ENCODE data around the gene CERKL. TPM values are rescaled to one million over a fixed set of nuclear protein-coding genes. Genes with fewer than 3 reads are reported as not detected.

The CERKL gene
- total RNA-seq, 2 experiments from 2014 or later, result not detected

GRCh38 chr2:181570833-181571661, 85.9 kb downstream of the CERKL start:
- Histone ChIP-seq H3K4me3 (ENCODE audit: low read depth, low read length, poor library complexity, severe bottlenecking) (no peak overlapping the region), H4K20me1 (ENCODE audit: insufficient read depth, low read length) (no peaks in the 10 kb centered on the region), H3K9me2 (ENCODE audit: insufficient read depth, low read length) (no peaks in the 10 kb centered on the region), H3K4me2 (ENCODE audit: low read length) (no peak overlapping the region), H3K9me3 (ENCODE audit: low read length) (no peaks in the 10 kb centered on the region), H3K79me2 (ENCODE audit: insufficient read depth, low read depth, low read length) (no peaks in the 10 kb centered on the region), H2AFZ (ENCODE audit: low read length) (no peak overlapping the region), H3K36me3 (ENCODE audit: insufficient read depth, low read length) (no peaks in the 10 kb centered on the region), H3K4me1 (ENCODE audit: insufficient read depth, low read length, poor library complexity, severe bottlenecking) (no peaks in the 10 kb centered on the region), H3K27ac (ENCODE audit: low read depth, low read length, poor library complexity, severe bottlenecking) (no peak overlapping the region)
- CTCF ChIA-PET (ENCODE audit: unreplicated experiment), result no interaction called here
- DNase-seq (ENCODE audit: low spot score), result no peak
- BruUV-seq (replicated peaks), result no TSS peak
- TF ChIP-seq, protein P1, sequence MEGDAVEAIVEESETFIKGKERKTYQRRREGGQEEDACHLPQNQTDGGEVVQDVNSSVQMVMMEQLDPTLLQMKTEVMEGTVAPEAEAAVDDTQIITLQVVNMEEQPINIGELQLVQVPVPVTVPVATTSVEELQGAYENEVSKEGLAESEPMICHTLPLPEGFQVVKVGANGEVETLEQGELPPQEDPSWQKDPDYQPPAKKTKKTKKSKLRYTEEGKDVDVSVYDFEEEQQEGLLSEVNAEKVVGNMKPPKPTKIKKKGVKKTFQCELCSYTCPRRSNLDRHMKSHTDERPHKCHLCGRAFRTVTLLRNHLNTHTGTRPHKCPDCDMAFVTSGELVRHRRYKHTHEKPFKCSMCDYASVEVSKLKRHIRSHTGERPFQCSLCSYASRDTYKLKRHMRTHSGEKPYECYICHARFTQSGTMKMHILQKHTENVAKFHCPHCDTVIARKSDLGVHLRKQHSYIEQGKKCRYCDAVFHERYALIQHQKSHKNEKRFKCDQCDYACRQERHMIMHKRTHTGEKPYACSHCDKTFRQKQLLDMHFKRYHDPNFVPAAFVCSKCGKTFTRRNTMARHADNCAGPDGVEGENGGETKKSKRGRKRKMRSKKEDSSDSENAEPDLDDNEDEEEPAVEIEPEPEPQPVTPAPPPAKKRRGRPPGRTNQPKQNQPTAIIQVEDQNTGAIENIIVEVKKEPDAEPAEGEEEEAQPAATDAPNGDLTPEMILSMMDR (conservative IDR thresholded peaks at IDR 0.05; ENCODE audit: low read length), result peak; percentile 63
- no peak for TF ChIP-seq EZH2phosphoT487 (IDR thresholded peaks at IDR 0.05; ENCODE audit: borderline replicate concordance, low read depth, low read length)
- intact Hi-C loops (cut with micrococcal nuclease; ENCODE audit: unreplicated experiment), result loop anchor here (5.0 kb wide), 1 partner anchor 269 kb away; no protein-coding TSS in a partner anchor
- POLR2A ChIA-PET, result interaction anchor here (1.1 kb wide), 1 partner anchor 145 kb away, joined by 4 read pairs; no protein-coding TSS in a partner anchor

- POLR2A ChIA-PET, result no interaction called here
- Histone ChIP-seq H3K9me3 (ENCODE audit: low read length) (no peaks in the 10 kb centered on the region), H3K4me1 (ENCODE audit: insufficient read depth, low read length, poor library complexity, severe bottlenecking) (no peaks in the 10 kb centered on the region), H3K27ac (ENCODE audit: low read depth, low read length, poor library complexity, severe bottlenecking) (no peak overlapping the region), H3K9me2 (ENCODE audit: insufficient read depth, low read length) (no peaks in the 10 kb centered on the region), H4K20me1 (ENCODE audit: insufficient read depth, low read length) (no peaks in the 10 kb centered on the region), H3K79me2 (ENCODE audit: insufficient read depth, low read depth, low read length) (no peaks in the 10 kb centered on the region), H2AFZ (ENCODE audit: low read length) (no peak overlapping the region), H3K4me2 (ENCODE audit: low read length) (no peak overlapping the region), H3K4me3 (ENCODE audit: low read depth, low read length, poor library complexity, severe bottlenecking) (no peak overlapping the region), H3K36me3 (ENCODE audit: insufficient read depth, low read length) (no peaks in the 10 kb centered on the region)
- DNase-seq (ENCODE audit: low spot score), result no peak
- CTCF ChIA-PET (ENCODE audit: unreplicated experiment), result no interaction called here
- no TSS peak for BruUV-seq (replicated peaks)
- TF ChIP-seq EZH2phosphoT487 (IDR thresholded peaks at IDR 0.05; ENCODE audit: borderline replicate concordance, low read depth, low read length), result no peak
- TF ChIP-seq, protein P1 (conservative IDR thresholded peaks at IDR 0.05; ENCODE audit: low read length), result no peak
- intact Hi-C loops (cut with micrococcal nuclease; ENCODE audit: unreplicated experiment), result loop anchor here (5.0 kb wide), 1 partner anchor 268 kb away; no protein-coding TSS in a partner anchor
Measured at GRCh38 chr2:181570059-181570458, 86.8 kb downstream of the CERKL start.
